Neural progenitor cell (in vitro differentiated cells): ENCODE measurements around the gene RASSF5.

ENCODE experiments used
- CTCF ChIP-seq: fragments of 200-600 bp; sonication (generic); IDR thresholded peaks from 2 replicates; pipeline ENCODE4 v1.5.1; 2017; ENCODE audit warnings: antibody characterized with exemption, mild to moderate bottlenecking
- EZH2 ChIP-seq: fragments of 200-600 bp; sonication (generic); IDR thresholded peaks from 2 replicates; pipeline ENCODE4 v1.6.1; 2017; ENCODE audit warnings: antibody characterized with exemption, mild to moderate bottlenecking, moderate library complexity
- EZH2phosphoT487 ChIP-seq: fragments of 200-600 bp; sonication (generic); IDR thresholded peaks from 2 replicates; pipeline ENCODE4 v1.6.1; 2017; ENCODE audit warnings: antibody characterized with exemption

GRCh38 chr1:206476591-206476990 lies 30.7 kb upstream of the RASSF5 start:
- TF ChIP-seq CTCF: no peak
- TF ChIP-seq EZH2: no peak
- no peak for TF ChIP-seq EZH2phosphoT487
